GM12878 (cell line): ENCODE measurements around the gene SPINT2.

Experiments
- CBX5 ChIP-seq: sonication (generic); IDR thresholded peaks from 2 replicates; pipeline ENCODE4 v1.6.1; 2016; ENCODE audit warnings: low read depth, moderate library complexity, mild to moderate bottlenecking, inconsistent platforms
- CTCF ChIP-seq, 3 experiments: IDR thresholded peaks in 2 of 3; conservative IDR thresholded peaks in 1 of 3; 2 replicates each; pipeline ENCODE4 v1.5.1; 2011; ENCODE audit warnings: low read depth in 3 of 3, low read length in 3 of 3, mild to moderate bottlenecking in 3 of 3, control low read depth in 2 of 3, moderate library complexity in 2 of 3, inconsistent platforms in 1 of 3, mixed read lengths in 1 of 3; ENCODE audit not compliant: control insufficient read depth in 2 of 3, insufficient read depth in 1 of 3; ENCODE audit errors: extremely low read depth in 1 of 3
- MTA3 ChIP-seq: IDR thresholded peaks from 2 replicates; pipeline ENCODE4 v1.6.1; 2012; ENCODE audit warnings: low read length, inconsistent platforms, borderline replicate concordance
- NFIC ChIP-seq: IDR thresholded peaks from 2 replicates; pipeline ENCODE4 v1.6.1; 2012; ENCODE audit warnings: low read depth, mild to moderate bottlenecking, inconsistent platforms, low read length, moderate library complexity

DNA sequence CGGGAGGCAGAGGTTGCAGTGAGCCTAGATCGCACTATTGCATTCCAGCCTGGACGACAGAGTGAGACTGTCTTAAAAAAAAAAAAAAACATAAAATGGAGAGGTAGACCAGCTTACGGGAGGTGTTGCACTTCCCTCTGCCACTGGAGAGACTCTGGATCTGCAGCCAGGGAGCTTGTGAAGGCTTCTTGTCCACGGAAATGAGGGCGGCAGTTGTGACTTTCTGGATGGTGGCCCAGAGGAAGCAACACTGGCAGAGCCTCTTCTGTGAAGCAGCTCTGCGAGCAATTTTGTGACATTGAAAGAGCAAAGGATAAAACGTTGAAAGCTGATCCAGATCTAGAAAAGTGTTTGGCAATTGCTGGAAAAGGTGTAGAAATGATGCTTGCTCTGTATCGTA is 10.4 kb downstream of the SPINT2 start:
- TF ChIP-seq CTCF (IDR thresholded peaks at IDR 0.05 in 2 of 3, conservative IDR thresholded peaks at IDR 0.05 in 1 of 3; ENCODE audit: control insufficient read depth in 2 of 3, extremely low read depth in 1 of 3, insufficient read depth in 1 of 3, low read depth in 3 of 3, low read length in 3 of 3) (no peak), NFIC (no peak), MTA3 (no peak), CBX5 (no peak)
